AML-193 (cell line): ENCODE results near the gene KIF11.

Source experiments
- DNase-seq, 2 experiments: peaks; one replicate each; lab custom pipeline; 2025; lab: John Stamatoyannopoulos, UW

KIF11 gene

DNA sequence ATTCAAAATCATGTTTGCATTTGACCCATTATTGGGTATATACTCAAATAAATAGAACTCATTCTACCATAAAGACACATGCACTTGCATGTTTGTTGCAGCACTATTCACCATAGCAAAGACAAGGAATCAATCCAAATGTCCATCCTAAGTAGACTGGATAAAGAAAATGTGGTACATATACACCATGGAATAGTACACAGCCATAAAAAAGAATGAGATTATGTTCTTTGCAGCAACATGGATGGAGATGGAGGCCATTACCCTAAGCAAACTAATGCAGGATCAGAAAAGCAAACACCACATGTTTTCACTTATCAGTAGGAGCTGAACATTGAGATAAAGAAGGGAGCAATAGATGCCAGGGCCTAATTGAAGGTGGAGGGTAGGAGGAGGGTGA is 84.8 kb downstream of the KIF11 start:
- DNase-seq: no peak

DNA sequence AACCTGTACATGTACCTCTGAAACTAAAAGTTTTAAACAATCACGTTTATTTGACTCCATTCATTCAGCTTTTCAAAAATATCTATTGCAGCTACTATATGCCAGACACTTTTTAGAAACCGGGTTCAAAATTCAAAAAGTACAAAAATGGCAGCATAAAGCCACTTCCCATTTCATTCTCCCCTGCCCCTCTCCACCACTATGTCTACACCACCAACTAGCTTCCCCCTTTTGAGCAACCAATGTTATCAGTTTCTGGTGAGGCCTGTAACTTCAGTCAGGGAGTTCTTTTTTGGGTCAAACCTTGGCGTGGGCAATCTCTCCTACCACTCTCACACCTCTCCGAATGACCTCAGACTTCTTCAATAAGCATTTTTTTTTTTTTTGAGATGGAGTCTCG is 85.3 kb downstream of the KIF11 start:
- DNase-seq: no peak

- DNase-seq: no peak
These were observed 88.4 kb downstream of the KIF11 start for GRCh38 chr10:92681306-92681834.

DNA sequence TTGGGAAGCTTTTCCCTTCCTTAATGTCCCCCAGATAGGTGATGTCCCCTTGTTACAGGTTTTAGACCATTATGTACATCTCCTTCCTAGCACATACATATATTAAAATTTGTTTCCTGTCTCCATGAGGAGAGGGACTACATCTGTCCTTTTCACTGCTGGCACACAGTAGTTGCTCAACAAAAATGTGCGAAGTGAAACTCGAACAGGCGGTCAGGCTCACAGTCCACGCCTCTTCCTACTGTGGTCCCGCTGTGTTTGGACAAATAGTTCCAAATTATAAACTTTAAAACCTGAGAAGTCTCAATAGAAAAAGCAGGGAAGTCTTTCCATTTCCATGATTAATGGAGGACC is 95.6 kb downstream of the KIF11 start:
- DNase-seq: peak; percentile 45 to 52

DNA sequence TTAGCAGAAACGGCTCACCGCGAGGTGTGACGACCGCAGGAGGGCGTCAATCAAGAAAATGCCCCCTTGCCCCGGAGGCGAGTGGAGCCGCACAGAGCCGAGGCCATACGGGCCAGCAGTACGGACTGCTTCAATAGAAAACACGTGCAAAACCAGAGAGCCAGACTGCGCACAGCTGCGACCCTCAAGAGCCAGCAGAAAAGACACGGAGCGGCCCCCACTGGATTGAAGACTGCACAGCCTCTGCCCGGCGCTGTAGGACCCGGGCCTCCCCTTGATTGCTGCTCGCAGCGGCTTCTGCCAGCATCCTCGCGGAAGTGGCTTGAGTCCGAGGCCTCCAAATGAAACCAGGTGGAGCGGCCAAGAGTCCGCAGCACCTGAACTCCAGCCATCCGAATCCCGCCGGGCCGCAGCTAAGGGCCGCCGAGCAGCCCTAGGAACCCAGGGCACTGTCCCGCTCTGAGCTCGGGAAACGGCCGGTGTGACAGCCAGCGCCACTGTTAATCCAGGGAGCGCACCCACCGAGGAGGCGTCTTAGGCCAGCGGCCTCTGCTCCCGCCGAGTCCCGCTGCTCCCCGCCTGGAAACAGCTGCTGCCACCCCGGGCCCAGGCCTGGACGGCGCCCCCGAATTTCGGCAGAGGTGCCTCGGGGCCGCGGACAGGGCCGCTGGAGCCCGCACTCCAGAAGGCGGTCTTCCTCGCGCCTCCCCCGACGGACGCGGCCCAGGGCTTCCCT is 96.2 kb downstream of the KIF11 start:
- peak in 1 of 2 experiments; percentile 52 for DNase-seq

DNA sequence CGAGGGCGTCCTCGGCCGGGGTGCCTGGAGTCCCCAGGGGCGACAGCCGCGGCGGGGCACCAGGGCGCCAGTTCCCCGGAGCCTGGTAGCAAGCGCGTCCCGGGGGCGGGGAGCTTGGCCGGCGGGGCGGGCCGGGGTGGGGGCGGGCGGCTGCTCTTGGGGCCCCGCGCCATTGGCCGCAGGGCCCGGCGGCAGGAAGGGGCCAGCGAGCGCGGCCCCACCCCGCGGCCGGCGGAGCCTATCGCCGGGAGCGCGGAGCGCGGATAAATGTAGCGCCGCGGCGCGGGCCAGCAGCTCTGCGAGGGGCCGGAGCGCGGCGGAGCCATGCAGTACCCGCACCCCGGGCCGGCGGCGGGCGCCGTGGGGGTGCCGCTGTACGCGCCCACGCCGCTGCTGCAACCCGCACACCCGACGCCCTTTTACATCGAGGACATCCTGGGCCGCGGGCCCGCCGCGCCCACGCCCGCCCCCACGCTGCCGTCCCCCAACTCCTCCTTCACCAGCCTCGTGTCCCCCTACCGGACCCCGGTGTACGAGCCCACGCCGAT is 96.8 kb downstream of the KIF11 start, which contains the start of gene HHEX:
TSS of gene HHEX (plus strand) at position 293 of the 548 bp plus-strand sequence. CDS start at position 325, 32 bp downstream.
- peak; percentile 59 to 68 for DNase-seq

GRCh38 chr10:92690211-92690914 is 97.4 kb downstream of the KIF11 start:
- DNase-seq: peak; percentile 58 to 67

GRCh38 chr10:92690915-92691590 is 98.1 kb downstream of the KIF11 start:
- peak; percentile 57 to 67 for DNase-seq

DNA sequence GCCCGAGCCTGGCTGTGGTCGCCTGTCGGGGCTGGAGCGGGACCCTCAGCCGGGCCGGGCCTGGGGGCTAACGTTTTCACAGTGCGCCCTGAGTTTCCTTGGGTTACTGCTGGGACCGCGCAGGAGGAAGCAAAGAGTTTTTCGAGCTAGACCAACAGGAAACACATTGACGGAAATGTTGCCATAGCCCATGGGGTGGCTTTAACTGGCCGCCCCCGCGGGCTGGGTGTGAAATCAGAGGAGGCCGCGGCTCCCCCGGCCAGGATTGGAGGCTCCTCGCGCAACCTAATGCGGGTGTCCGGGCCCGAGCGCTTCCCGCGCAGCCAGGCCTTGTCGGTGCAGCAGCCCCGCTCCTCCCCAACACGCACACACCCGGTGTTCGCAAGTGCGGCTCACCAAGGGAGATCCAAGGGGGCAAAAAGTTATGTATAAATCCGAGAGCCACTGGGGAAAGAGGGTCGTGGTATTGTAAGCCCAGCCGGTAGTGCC is 98.7 kb downstream of the KIF11 start:
- DNase-seq: peak; percentile 94 to 96

DNA sequence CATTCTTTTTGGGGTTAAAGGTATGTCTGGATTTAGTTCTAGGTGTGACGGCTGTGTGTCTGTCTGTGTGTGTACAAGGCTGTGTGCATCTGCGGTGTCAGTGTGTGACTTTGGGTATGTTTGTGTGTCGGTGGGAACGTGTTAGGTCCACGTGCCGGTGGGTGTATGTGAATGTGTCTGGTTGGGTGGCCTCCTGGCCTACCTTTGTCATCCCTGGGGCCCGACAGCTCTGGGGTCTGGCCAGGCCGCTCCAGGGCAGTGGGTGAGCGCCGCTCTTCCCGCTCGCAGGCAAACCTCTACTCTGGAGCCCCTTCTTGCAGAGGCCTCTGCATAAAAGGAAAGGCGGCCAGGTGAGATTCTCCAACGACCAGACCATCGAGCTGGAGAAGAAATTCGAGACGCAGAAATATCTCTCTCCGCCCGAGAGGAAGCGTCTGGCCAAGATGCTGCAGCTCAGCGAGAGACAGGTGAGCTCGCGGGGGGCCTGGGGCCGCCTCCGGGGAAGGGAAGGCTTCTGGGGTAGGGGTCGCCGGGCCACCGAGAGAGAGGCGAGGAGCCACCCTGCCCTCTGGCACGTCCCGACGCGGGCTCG is 99.2 kb downstream of the KIF11 start:
- peak in 1 of 2 experiments; percentile 11 for DNase-seq

- DNase-seq: no peak
These were observed 100.0 kb downstream of the KIF11 start for GRCh38 chr10:92692697-92693533.

DNA sequence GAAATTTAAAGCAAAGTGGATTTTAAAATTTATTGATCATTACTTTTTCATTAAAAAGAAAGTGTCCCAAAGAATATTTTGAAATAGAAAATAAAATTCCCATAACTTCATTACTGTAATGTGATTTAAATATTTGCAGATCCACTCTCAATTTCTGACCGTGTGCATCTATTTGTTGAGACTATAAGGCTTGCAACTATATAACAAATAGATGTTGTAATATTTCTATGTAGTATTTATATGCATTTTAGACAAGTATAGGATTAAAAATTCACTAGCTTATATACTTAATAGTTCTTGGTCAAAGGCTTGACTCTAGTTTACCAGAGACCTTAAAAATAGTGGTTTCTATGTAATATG is 100.6 kb downstream of the KIF11 start:
- DNase-seq: no peak

- no peak for DNase-seq
These were observed 103.0 kb downstream of the KIF11 start for GRCh38 chr10:92695679-92696605.

DNA sequence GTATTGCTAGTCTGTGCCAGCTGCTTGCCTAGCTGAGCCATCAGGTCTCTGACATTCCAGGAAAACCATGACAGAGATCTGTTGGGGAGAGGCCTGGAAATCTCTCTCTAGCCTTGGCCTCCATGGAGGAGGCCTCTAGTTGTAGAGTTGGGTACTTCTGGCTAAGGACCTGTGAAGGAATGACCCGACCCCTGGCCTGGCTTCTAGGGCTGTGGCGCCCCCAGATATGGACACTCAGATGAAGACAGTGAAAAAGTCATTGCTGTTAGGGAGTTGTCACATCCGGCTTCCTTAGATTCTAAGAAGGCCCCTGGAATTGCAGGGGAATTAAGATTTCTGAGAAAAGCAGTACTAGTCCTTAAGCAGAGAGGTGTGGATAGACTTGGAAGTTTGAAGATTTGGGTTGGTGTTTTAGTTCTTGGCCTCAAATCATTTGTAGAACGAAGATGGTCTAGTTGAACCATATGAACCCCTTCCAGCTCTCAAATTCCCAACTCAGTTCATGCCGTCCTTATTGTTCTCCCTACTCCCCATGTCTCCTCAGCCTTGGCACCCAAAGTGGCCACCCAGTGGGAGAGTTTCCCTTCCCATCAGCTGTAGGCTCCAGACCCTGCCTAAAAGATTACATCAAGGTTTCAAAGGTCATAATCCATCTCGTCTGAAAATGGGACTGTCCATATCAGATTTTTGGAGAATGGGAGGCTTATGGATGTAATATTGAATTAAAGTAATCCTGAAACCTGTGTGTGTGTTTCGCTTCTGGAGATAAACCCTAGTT is 103.9 kb downstream of the KIF11 start:
- DNase-seq: no peak

GRCh38 chr10:92697663-92698511 is 105.0 kb downstream of the KIF11 start:
- DNase-seq: no peak

- DNase-seq: no peak
These were observed 106.2 kb downstream of the KIF11 start for GRCh38 chr10:92699193-92699517.

GRCh38 chr10:92699518-92700381 is 106.8 kb downstream of the KIF11 start:
- DNase-seq: peak; percentile 43 to 49
